ENCODE results near the gene FOXP4. TPM values are rescaled to one million over a fixed set of nuclear protein-coding genes. Genes with fewer than 3 reads are reported as not detected.

FOXP4 gene
- 16.9 to 25.7 TPM (median 21.8 TPM) in 5 replicates for total RNA-seq (2022; extraction: Qiagen RNA extraction; ENCODE audit: low read depth)

GRCh38 chr6:41545703-41546474, at the start of gene FOXP4:
Gene FOXP4, plus strand, starts transcription at chr6:41546381. Its CDS starts 19,380 bp downstream, at chr6:41565761.

GRCh38 chr6:41638002-41638934, 92.1 kb downstream of the FOXP4 start, which contains the start of gene MDFI:
Gene MDFI, plus strand, starts transcription at chr6:41638468. Its CDS starts 282 bp downstream, at chr6:41638750.

Other genes with a start within 250 kb of the FOXP4 start
- gene NCR2, start 210.8 kb upstream of the FOXP4 start, total RNA-seq (2022; extraction: Qiagen RNA extraction; ENCODE audit: low read depth), result not detected in 5 replicates
- gene MDFI, start 92.1 kb downstream of the FOXP4 start, total RNA-seq (2022; extraction: Qiagen RNA extraction; ENCODE audit: low read depth), result 0.24 to 1.3 TPM (median 0.80 TPM) in 5 replicates
- 4.6 to 7.3 TPM (median 5.8 TPM) in 5 replicates for gene TFEB, start 189.2 kb downstream of the FOXP4 start, total RNA-seq (2022; extraction: Qiagen RNA extraction; ENCODE audit: low read depth)
- gene PGC, start 201.0 kb downstream of the FOXP4 start, total RNA-seq (2022; extraction: Qiagen RNA extraction; ENCODE audit: low read depth), result not detected in 5 replicates
- gene FRS3, start 233.5 kb downstream of the FOXP4 start, total RNA-seq (2022; extraction: Qiagen RNA extraction; ENCODE audit: low read depth), result 2.0 to 2.9 TPM (median 2.4 TPM) in 5 replicates
- 0.44 to 1.6 TPM (median 0.71 TPM) in 5 replicates for gene PRICKLE4, start 234.4 kb downstream of the FOXP4 start, total RNA-seq (2022; extraction: Qiagen RNA extraction; ENCODE audit: low read depth)
- 286 to 319 TPM (median 299 TPM) in 5 replicates for gene TOMM6, start 241.3 kb downstream of the FOXP4 start, total RNA-seq (2022; extraction: Qiagen RNA extraction; ENCODE audit: low read depth)

All from A549 treated with CpdA at 1 μM for 4 hours (cell line).